Psoas muscle (tissue), 8 donors: Measurements from ENCODE around the gene CACNB4. TPM values are rescaled to one million over a fixed set of nuclear protein-coding genes. Genes with fewer than 3 reads are reported as not detected.

Experiments
- ATAC-seq, 4 donors: fragments of 200-7000 bp; cut with Tn5 transposase; one replicate each; pipeline ENCODE4 v1.9.1; 2020; ENCODE audit warnings: moderate library complexity in 3 of 4, mild to moderate bottlenecking in 2 of 4
- DNase-seq, 2 donors: peaks; one replicate each; pipeline ENCODE4 v3.0.0-alpha.2; 2020
- H3K27ac ChIP-seq: fragments of 200-600 bp; one replicate; pipeline ENCODE4 v1.8.0; 2022
- H3K27me3 ChIP-seq, 3 donors: fragments of 200-600 bp in 1 of 3; one replicate each; pipeline versions ENCODE4 v1.6.1 to v1.8.0; 2013 to 2022; ENCODE audit warnings: low read length in 2 of 3, mild to moderate bottlenecking in 2 of 3, moderate library complexity in 1 of 3; ENCODE audit not compliant: insufficient read depth in 3 of 3
- H3K36me3 ChIP-seq, 2 donors: fragments of 200-600 bp in 1 of 2; one replicate each; pipeline versions ENCODE4 v1.6.1 to v1.8.0; 2013 to 2022; ENCODE audit warnings: low read depth in 1 of 2, mild to moderate bottlenecking in 1 of 2, moderate library complexity in 1 of 2; ENCODE audit not compliant: insufficient read depth in 1 of 2
- H3K4me1 ChIP-seq: fragments of 200-600 bp; one replicate; pipeline ENCODE4 v1.8.0; 2022
- H3K4me3 ChIP-seq: fragments of 200-600 bp; one replicate; pipeline ENCODE4 v1.8.0; 2022; ENCODE audit warnings: mild to moderate bottlenecking
- H3K9me3 ChIP-seq: fragments of 200-600 bp; one replicate; pipeline ENCODE4 v1.8.0; 2022
- CTCF ChIP-seq: fragments of 200-600 bp; IDR thresholded peaks from one replicate; pipeline ENCODE4 v1.8.0; 2022; ENCODE audit warnings: antibody characterized with exemption
- WGBS, 3 donors: extraction: QIAGEN DNeasy Blood & Tissue Kit; methylation state at CpG; one replicate each; pipeline versions ENCODE4 v1.1.6 to v1.1.7; 2013; 5-methylcytosine and 5-hydroxymethylcytosine counted together
- intact Hi-C, 2 donors: fragments of 100-400 bp; cut with DNase I; formaldehyde crosslinking; loops; one replicate each; pipeline versions ENCODE4 v1.11.0 to v1.14.2; 2022
- polyA plus RNA-seq, 3 donors: library from polyadenylated mRNA; stranded (reverse); fragments of 200-250 nt; gene quantifications; one replicate each; pipeline ENCODE4 v1.2.3, GENCODE V29; 2013
- total RNA-seq, 4 donors: library from RNA; stranded (reverse); fragmentation: NEBNext Ultra II Directional in 2 of 4; extraction: Animal tissue kit (Norgen Biotek cat#: 25700) in 2 of 4; gene quantifications; one replicate each; pipeline versions ENCODE4 v1.2.1 to v1.2.4, GENCODE V29; 2021 to 2023
- donor health status: healthy with polysubstance abuse.
- donor health status: DM: no; HTN: no; CAD: no; lungs with moderate emphysema.
- donor health status: Bipolar disorder and iron deficiency.
- donor health status: healthy.
- donor health status: DM: yes; HTN: yes; CAD: no.
- donor health status: DM: no; HTN: no; CAD: no.
- donor health status: DM: no; HTN: no; CAD: no.
- donor health status: DM: yes; HTN: yes; CAD: no.

The CACNB4 gene
- total and polyA plus RNA-seq, 7 donors, result 0.10 to 1.1 (median 0.21) TPM

DNA sequence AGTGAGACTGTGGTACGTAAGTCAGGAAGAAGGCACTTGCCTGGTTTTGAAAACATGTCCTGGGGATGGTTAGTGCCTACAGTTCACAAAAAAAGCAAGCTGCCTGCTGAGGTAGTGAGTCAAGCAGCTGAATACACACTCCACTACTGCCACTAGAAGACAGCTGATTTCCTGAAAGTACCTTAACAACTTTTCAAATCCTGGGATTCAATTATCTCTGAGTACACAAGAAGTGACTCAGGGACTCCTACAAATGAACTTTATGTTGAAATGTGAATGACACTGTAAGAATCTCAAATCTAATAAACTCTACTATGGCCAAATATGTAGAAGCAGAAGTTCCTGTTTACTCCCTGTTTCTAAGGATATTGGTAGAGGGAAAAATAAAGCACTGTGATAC, 212.6 kb downstream of the CACNB4 start:
- no peak for DNase-seq
- intact Hi-C loops, result no loop called here
- H3K4me3 ChIP-seq, result no peak overlapping the region
- H3K36me3 ChIP-seq, result no peaks in the 10 kb centered on the region
- no peaks in the 10 kb centered on the region for H3K9me3 ChIP-seq
- no peaks in the 10 kb centered on the region for H3K4me1 ChIP-seq
- no peak for TF ChIP-seq CTCF
- no peak overlapping the region for H3K27ac ChIP-seq
- H3K27me3 ChIP-seq, result no peaks in the 10 kb centered on the region
- WGBS, 3 donors, result 86 to 96% (median 92%) methylated on average over 1 of the region's 1 CpG
- no peak for ATAC-seq

DNA sequence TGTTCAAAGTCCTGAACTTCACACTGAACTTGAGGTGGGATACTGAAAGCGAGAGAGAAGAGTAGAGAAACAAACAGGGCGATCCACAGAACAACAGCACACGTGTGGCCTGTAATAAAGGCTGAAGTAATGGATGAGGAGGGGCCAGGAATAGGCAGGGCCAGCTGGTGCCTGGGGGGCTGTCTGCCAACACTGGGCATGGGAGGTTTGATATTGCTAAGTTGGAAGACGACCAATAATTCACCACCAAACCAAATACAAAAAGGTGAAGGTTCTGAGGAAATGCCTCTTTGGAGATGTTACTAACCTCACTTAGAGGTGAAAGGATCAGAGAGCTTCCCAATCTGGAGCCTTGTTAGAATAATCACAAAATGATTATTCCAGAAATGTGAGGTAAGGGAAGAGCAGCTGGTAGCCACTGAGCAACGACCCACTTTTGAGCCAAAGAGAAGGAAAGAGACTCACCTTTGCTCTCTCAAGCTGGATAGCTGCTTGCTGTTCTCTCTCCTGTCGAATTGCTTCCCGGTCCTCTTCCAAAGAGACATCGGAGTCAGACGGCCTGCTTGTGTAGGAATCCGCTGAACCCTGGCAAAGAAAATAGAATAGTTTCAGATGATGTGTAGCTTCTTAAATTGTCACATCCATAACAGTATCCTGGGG, 215.9 kb downstream of the CACNB4 start:
- no peak for DNase-seq
- Histone ChIP-seq H3K9me3 (no peaks in the 10 kb centered on the region), H3K27me3 (no peaks in the 10 kb centered on the region), H3K36me3 (no peaks in the 10 kb centered on the region), H3K4me3 (no peak overlapping the region), H3K27ac (no peak overlapping the region), H3K4me1 (peaks cover 4% of the 10 kb centered on the region)
- no peak for ATAC-seq
- TF ChIP-seq CTCF, result no peak
- 73 to 79% (median 78%) methylated on average over 10 of the region's 10 CpGs for WGBS, 3 donors
- intact Hi-C loops, result no loop called here

- ATAC-seq (no peak), DNase-seq (no peak)
- no peak for TF ChIP-seq CTCF
- Histone ChIP-seq H3K27me3 (no peaks in the 10 kb centered on the region), H3K9me3 (no peaks in the 10 kb centered on the region), H3K4me1 (peaks cover 4% of the 10 kb centered on the region), H3K36me3 (no peaks in the 10 kb centered on the region), H3K27ac (no peak overlapping the region), H3K4me3 (no peak overlapping the region)
- WGBS, 3 donors, result 83 to 92% (median 86%) methylated on average over 7 of the region's 7 CpGs
- intact Hi-C loops, result no loop called here
Observed at GRCh38 chr2:151881342-151881741, 217.5 kb downstream of the CACNB4 start.

- Histone ChIP-seq H3K36me3 (no peaks in the 10 kb centered on the region), H3K27ac (no peak overlapping the region), H3K9me3 (no peaks in the 10 kb centered on the region), H3K27me3 (no peaks in the 10 kb centered on the region), H3K4me3 (no peak overlapping the region), H3K4me1 (peaks cover 4% of the 10 kb centered on the region)
- ATAC-seq (no peak), DNase-seq (no peak)
- intact Hi-C loops, result no loop called here
- TF ChIP-seq CTCF, result no peak
- WGBS, 3 donors, result 96 to 98% (median 97%) methylated on average over 4 of the region's 4 CpGs
Observed at GRCh38 chr2:151880586-151880985, 218.3 kb downstream of the CACNB4 start.
